Activated CD4-positive, CD25-positive, alpha-beta regulatory T cell treated with anti-CD3 and anti-CD28 coated beads, Interleukin-2, amount 50 U/mL, for 16 hours (primary cell): Measurements from ENCODE around the gene TMEM139.
"Not testable (repeated sequence)": the region's sequence is repeated elsewhere in the genome, so short reads cannot be mapped to it uniquely, and the experiment has no call there.

Source experiments
- DNase-seq: peaks from one replicate; pipeline ENCODE4 v3.0.0-alpha.2; 2020; ENCODE audit warnings: low read depth, low spot score

Gene TMEM139

DNA sequence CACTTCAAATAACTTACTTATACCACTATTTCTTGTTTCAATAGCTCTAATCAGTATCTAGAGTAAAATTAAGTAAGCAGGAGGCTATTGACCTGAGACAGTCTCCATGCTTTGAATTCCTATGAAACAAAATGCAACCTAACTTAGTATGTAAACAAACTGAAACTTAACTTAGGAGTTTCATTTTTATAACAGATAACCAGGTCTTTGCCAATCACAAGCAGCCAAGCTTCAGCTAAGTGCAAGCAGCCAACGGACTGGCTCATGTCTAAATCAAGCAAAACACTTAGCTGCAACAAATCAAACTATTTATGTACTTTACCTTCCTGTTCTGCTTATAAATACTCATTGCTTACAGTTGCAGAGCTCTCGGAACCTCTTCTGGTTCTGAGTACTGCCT is 25.9 kb upstream of the TMEM139 start:
- DNase-seq = no peak

DNA sequence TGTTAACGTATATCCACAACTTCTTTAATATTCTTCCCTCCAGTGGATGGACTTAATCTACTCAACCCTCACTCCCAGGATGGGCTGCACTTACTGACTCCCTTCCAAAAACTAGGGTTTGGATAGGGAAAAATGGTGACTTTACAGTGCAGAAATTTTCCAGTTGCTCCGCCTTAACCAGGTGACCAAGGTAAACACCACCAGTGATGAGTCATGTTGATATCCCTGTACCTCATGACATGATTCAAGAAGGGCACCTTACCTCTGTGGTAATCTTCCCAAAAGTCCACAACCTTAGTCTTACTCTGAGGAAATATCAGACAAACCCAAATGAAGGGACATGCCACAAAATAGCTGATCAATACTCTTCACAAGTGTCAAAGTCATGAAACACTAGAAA is 25.0 kb upstream of the TMEM139 start:
- no peak for DNase-seq

DNA sequence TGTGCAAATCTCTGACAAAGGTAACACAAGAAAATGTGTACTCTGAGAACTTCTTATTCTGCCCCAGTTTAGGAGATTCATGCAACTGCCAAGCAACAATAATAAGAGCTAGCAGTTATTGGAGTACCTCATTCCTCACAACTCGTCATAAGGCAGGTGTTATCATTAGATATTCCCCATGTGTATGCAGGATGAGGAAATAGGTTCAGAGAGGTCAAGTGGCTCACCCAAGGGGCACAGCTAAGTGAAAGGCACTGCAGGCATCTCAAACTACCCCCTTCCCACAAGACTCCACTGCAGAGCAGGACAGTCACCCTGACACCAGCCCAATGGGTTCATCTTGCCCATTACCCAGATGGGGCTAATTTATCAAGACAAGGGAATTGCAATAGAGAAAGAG is 22.9 kb upstream of the TMEM139 start:
- DNase-seq = no peak

DNA sequence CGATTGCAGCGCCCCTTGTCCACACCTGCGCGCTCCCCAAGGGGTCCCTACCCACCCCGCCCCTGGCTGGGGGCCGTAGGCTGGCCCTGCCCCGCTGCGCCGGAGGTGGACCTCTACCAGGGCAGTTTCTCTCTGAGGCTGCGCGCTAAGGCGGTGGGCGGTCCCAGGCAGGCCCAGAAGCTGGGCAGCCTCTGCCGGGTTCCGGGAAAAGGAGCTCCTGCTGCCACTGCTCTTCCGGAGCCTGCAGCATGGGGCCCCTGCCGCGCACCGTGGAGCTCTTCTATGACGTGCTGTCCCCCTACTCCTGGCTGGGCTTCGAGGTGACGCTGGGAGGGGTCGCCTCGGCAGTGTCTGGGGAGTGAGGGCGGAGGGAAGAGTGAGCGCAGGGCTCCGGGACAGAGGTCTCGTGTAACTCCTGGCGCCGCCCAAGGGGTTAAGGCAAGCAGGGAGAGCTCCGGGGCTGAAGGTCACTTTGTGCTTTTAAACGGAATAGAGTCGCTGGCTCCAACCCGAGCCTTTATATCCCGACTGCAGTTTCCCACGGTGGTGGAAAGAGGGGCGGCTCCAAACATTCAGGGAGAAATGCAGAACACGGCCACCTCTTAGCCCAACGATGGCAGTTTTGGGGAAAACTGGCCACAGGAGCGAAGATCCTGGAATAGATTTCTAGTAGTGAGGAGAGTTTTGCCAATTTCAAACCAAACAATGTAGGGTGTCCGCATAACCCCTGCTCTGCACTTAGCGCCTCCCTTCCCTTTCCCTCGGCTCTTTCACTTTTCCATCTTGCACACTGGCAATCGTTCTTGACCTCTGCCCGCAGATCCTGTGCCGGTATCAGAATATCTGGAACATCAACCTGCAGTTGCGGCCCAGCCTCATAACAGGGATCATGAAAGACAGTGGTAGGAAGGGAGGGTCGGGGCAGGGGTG is 21.2 kb upstream of the TMEM139 start, which contains the start of gene GSTK1:
TSS of gene GSTK1 (plus strand) at position 176 of the 930 bp plus-strand sequence. CDS start at position 249, 73 bp downstream.
- DNase-seq = peak; percentile 66

DNA sequence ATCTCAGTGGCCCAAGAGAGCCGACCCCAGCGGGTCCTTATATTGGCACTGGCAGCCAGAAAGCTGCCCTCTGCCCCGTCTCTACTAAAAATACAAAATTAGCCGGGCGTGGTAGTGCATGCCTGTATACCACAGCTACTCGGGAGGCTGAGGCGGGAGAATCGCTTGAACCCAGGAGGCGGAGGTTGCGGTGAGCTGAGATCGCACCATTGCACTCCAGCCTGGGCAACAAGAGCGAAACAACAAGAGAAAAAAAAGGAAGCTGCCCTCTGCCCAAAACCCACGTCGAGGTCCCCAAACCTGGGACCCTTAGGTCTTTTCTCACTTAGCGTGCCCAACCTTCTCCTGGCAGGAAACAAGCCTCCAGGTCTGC is 20.6 kb upstream of the TMEM139 start:
- not testable (repeated sequence) for DNase-seq

DNA sequence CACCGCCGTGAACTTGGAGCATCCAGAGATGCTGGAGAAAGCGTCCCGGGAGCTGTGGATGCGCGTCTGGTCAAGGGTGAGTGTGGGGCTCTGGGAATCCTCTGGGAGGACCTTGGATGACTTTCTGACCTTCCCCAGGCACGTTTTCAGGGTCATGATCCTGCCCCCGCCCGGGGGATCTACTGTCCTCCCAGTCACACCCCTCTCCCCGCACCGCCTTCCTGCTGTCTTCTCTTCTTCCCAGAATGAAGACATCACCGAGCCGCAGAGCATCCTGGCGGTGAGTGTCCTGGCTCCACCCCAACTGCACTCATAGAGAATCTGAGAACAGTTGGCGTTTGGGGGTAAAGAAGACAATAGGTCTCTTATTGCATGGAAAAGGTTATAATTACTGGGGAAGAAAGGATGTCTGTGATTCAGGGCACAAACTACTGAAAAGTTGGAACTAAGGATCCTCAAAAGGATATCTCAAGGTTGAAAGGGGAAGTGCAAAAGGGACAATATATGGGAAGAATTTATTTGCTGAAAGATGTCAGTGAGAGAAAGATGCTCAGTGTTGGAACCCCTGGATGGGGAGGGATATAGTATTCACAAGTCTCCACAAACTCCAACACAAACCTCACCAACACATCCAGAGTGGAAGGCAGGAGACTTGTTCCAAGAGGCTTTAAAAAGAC is 19.6 kb upstream of the TMEM139 start:
- no peak for DNase-seq

DNA sequence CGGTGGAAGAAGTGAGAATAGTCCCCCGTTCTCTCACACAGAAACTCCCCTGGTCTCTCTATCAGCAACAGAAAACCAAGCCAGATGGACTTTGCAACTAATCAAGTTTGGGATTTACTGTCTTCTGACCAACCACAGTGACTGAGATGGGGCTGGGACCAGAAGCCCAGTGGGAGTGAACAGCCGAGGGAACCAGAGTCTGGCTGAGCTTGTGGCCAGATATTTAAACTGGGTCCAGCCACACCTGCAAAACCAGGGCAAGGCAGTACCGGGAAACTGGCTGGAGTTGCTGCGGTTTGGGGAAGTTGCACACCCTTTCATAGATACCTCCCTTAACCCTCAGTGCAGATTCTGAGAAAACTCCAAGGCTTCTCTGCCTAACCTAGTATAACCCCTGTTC is 15.5 kb upstream of the TMEM139 start:
- no peak for DNase-seq

DNA sequence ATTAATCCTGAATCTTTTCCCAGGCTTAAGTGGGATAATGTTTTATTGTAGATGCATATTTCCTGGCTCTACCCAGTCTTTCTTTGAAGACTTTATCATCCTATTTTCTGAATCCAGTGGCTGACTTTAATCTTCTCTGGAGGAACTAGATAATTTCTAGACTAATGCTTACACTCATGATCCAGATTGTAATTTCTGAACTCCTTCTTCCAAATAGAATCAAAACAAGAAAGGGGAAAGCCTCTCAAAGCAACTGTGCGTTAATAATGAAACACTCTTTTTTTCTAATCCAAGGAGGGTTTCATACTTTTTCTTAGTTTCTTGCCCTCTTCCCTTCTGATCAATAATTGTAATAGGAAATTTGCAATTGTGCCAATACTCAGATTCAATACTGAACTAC is 13.5 kb upstream of the TMEM139 start:
- no peak for DNase-seq

DNA sequence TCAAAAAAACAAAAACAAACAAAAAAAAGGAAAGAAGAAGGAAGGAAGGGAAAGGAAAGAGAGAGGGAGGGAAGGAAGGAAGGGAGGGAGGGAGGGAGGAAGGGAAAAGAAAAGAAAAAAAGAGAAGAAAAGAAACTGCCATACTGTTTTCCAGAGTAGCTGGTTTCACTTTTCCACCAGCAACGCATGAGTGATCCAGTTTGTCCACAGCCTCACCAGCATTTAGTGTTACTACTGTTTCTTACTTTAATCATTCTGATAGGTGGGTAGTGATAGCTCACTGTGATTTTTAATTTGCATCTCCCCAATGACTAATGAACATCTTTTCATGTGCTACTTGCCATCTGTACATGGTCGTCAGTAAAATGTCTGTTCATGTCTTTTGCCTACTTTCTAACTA is 11.9 kb upstream of the TMEM139 start:
- no peak for DNase-seq

DNA sequence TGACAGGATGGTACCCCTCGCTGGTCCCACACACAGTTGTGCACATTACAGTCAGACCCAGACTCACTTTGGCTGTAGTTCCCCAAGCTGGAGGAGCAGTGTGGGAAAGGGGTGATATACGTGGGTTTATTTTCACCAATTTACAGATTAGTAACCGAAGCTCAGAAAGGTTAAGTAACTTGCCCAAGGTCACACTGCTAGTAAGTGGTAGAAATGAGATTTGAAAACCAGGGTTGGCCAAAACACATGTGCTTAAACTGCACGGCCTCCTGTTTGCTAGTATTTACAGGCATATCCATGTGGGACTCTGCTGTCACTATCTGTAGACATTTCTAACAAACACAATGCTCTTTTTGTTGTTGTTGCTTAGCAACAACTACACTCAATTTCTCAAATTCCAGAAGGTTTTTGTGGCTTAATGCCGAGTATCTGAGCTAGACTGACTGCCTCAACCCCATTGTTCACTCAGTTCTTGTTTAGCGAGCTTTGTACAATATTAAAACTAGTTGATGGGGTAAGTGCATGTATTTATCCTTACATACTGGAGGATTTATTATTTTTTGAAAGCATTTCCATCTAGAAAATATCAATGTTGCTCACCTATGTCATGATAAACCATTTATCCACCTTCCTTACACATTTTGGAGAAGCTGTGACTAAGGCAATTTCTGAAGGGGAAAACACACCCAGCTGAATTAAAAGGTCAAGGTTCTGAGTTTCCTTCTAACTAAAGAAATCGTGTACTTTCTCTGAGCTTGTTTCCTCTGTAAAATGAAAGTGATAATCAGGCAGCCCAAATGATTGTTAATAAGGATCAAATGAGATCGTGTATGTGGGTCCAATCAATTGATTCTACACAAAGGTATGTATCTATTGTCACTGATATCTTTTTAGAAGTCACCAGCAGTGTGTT is 5.3 kb upstream of the TMEM139 start:
- no peak for DNase-seq

DNA sequence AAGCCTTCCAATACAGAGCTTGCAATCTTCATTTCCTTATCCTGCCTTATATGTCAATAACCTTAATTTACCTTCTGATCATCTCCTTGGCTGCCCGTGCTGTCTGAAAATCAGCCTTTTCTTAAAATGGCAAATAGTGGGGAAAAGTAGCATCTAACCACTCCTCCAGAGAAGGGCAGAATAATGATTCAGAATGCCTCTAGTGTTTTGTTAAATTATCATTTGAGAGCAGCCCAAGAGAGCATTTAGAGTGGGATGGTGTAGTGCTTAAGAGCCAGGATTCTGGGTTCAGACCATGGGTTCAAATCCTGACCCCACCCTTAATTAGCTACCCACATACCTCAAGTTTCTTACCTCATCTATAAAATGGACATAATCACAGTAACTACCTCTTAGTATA is 4.6 kb upstream of the TMEM139 start:
- DNase-seq = no peak

DNA sequence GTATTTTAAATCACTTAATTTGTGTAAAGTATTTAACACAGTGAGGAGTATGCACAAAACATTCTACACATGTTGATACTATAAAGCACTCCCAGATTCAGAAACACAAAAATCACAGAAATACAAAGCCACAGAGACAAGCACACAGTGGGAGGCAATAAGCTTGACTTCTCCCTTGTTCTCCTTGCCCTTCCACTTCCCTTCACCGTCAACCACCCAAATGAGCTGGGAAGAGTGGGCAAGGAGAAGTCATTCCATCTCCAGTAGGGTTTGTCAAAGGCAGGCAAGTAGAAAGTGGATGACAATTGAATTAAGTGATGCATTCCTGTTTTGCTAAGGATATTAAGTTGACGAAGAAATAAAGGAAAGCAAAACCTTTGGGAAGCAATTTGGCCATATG is 4.2 kb upstream of the TMEM139 start:
- DNase-seq = no peak

DNA sequence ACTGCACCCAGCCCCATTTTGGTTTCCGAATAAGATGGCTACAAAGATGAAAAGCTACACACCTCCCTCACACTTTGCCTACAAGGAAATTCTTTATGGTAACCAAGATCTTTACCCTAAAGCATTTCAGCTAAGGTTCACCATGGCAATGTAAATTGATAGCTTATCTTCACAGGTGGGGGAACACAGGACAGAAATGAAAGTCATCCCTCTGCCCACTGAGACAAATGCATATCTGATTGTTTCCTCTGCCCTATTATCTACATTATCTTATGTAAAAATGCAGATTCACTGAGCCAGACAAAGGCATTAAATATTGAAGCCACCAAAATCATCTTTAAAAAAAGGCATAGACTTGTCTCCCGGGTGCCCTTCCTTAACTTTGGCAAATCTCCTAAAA is 3.2 kb upstream of the TMEM139 start:
- DNase-seq = no peak

DNA sequence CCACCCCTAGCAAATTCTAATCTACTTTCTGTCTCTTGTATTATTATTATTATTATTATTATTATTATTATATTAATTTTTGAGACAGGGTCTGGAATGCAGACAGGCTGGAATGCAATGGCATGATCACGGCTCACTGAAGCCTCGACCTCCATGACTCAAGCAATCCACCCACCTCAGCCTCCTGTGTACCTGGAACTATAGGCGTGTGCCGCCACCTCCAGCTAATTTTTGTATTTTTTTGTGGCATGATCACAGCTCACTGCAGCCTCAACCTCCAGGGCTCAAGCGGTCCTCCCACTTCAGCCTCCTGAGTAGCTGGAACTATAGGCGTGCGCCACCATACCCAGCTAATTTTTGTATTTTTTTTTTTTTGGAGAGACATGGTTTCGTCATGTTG is 2.6 kb upstream of the TMEM139 start:
- DNase-seq = no peak

DNA sequence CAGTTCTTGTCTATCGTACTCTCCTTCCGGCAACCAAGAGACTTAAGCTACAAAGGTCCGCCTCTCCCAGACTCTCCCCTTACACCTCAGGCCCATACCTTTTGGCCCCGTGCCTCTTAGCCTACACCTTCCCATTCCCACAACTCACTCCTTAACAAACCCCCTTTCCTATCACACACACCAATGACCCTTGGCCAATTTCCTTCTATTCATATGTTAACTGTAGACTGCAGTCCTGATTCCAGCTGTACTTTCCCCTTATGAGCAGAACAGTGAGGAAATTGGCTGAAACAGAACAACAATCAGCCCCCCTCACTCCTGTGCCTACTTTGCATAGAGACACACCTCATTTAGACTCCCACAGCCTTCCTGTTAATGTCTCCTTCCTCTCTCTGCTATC is 1.4 kb upstream of the TMEM139 start:
- no peak for DNase-seq

DNA sequence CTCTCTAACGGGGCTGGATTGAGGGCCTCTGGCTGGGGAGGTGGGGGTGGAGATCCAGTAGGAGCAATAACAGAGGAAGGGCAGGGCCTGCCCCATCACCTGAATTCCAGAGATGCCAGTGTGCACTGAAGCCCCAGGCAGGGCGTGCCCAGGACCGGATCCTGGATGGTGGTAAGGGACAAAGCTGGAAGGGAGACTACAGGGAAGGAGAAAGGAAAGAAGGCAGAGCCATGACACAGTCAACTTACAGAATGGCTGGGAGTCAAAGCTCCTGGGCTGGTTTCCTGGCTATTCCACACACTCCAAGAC is 666 bp downstream of the TMEM139 start:
- DNase-seq = no peak

DNA sequence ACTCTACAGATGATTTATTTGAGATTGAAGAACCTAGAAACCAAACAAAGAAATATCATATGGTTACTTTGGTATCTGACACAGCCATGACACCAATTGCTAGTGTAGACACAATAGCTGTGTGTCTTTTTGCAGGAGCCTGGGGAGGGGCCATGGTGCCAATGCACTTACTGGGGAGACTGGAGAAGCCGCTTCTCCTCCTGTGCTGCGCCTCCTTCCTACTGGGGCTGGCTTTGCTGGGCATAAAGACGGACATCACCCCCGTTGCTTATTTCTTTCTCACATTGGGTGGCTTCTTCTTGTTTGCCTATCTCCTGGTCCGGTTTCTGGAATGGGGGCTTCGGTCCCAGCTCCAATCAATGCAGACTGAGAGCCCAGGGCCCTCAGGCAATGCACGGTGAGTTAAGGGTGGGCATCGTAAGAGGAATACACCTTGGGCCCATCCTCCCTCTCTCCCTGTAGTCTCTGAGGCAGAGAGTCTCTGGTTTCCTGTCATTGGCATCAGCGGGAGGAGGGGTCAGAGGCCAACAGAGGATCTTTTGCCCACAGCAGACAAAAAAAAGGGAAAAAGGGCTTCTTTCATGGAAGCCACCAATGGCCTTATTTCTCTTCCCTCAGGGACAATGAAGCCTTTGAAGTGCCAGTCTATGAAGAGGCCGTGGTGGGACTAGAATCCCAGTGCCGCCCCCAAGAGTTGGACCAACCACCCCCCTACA is 1.2 kb downstream of the TMEM139 start:
- DNase-seq = no peak

DNA sequence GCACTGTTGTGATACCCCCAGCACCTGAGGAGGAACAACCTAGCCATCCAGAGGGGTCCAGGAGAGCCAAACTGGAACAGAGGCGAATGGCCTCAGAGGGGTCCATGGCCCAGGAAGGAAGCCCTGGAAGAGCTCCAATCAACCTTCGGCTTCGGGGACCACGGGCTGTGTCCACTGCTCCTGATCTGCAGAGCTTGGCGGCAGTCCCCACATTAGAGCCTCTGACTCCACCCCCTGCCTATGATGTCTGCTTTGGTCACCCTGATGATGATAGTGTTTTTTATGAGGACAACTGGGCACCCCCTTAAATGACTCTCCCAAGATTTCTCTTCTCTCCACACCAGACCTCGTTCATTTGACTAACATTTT is 1.7 kb downstream of the TMEM139 start:
- DNase-seq = no peak

DNA sequence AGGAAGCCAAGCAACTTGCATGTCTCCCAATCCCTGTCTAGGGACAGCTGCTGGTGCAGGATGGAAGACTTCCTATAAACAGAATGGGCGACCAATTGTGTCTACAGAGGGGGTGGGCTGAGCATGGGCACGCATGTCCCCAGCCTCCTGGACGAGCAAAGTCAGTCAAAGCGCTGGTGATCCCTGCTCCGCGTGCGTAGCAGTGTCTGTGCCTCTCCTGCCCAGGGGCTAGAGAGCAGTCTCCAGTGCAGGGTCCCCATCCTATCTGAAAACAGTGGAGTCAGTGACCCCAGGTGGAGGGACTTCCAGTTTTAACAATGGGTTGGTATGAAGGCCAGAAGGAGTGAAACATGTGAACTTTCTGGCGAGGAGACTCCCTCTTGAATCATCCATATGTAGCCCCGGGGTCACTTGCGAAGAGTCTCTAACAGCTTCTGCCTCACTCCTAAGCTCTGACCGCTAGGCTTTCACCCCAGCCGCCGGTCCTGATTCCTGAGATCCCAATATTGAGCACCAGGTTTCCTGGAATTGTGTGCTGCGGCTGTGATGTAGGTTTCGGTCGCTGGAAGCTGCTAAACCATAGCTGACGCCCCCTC is 2.7 kb downstream of the TMEM139 start:
- no peak for DNase-seq

DNA sequence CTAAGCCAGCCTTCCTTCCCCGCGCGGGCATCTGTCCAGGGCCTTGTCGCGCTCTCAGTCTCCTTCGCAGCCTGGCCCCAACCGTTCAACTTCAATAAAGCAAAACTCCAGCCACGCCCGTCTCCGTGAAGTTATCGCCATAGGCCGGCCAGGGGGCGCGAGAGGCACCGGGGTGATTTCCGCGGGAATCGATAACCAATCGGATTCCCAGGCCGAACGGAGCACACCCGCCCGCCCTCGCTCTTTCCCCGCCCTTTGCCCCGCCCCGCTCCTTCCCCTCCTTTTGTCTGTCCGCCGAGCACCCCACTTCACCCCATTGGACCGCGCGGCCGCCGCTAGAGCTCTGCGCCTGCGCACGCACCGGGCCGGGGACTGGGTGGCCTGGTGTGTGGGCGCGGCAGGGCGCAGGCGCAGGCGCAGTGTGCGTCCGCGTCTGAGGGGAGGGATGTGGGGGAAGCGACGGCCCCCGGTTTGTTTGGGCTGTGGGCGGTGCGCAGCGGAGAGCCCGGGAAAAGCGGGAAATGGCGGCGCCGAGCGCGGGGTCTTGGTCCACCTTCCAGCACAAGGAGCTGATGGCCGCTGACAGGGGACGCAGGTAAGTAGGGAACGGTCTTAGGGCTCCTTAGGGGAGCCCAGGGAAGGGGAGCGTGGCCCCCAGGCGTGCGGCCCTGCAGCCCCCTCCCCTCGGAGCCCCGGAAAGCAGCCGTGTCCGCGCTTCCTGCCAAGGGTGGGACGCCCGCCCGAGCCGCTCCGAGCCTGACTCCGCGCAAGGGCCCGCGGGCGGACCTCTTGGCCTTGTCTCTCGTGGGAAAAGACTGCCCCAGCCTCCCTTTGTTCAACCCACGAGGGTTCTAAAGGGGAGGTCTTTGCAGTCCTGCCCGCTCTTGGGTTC is 3.4 kb downstream of the TMEM139 start, which contains the start of gene CASP2:
TSS of gene CASP2 (plus strand) at position 417 of the 892 bp plus-strand sequence. CDS start at position 522, 105 bp downstream.
- peak; percentile 97 for DNase-seq
